Lung (tissue), 12 donors: ENCODE results near the gene CNTN5. TPM values are rescaled to one million over a fixed set of nuclear protein-coding genes. Genes with fewer than 3 reads are reported as not detected.

Source experiments
- ATAC-seq: fragments of 200-7000 bp; cut with Tn5 transposase; one replicate; pipeline ENCODE4 v1.9.1; 2020; ENCODE audit warnings: moderate number of reproducible peaks; ENCODE audit not compliant: insufficient read depth, low FRiP score
- DNase-seq, 3 donors: peaks; one replicate each; pipeline ENCODE4 v3.0.0-alpha.2; 2013 to 2017
- H3K27ac ChIP-seq, 2 donors: one replicate each; pipeline ENCODE4 v1.5.1; 2013; ENCODE audit warnings: mild to moderate bottlenecking in 2 of 2, moderate library complexity in 2 of 2, control low read depth in 1 of 2, inconsistent platforms in 1 of 2, low read depth in 1 of 2, low read length in 1 of 2
- H3K27me3 ChIP-seq, 3 donors: one replicate each; pipeline ENCODE4 v1.5.1; 2013; ENCODE audit warnings: low read length in 2 of 3; ENCODE audit not compliant: control insufficient read depth in 3 of 3, insufficient read depth in 3 of 3
- H3K36me3 ChIP-seq, 4 donors: one replicate each; pipeline ENCODE4 v1.5.1; 2013; ENCODE audit warnings: low read length in 4 of 4, mild to moderate bottlenecking in 1 of 4, moderate library complexity in 1 of 4; ENCODE audit not compliant: control insufficient read depth in 4 of 4, insufficient read depth in 4 of 4
- H3K4me1 ChIP-seq, 5 donors: one replicate each; pipeline ENCODE4 v1.5.1; 2013; ENCODE audit warnings: low read length in 5 of 5, mild to moderate bottlenecking in 2 of 5, moderate library complexity in 1 of 5; ENCODE audit not compliant: control insufficient read depth in 5 of 5, insufficient read depth in 5 of 5
- H3K4me3 ChIP-seq: one replicate; pipeline ENCODE4 v1.5.1; 2013; ENCODE audit warnings: mild to moderate bottlenecking, control low read depth, moderate library complexity
- H3K9ac ChIP-seq, 2 donors: one replicate each; pipeline ENCODE4 v1.5.1; 2013; ENCODE audit warnings: low read length in 2 of 2, control low read depth in 1 of 2; ENCODE audit not compliant: insufficient read depth in 1 of 2
- H3K9me3 ChIP-seq, 4 donors: one replicate each; pipeline ENCODE4 v1.5.1; 2013; ENCODE audit warnings: low read length in 3 of 4, mild to moderate bottlenecking in 1 of 4, moderate library complexity in 1 of 4; ENCODE audit not compliant: control insufficient read depth in 4 of 4, insufficient read depth in 3 of 4
- WGBS, 2 donors: extraction: QIAGEN DNeasy Blood & Tissue Kit; methylation state at CpG; one replicate each; pipeline ENCODE4 v1.1.7; 2013; 5-methylcytosine and 5-hydroxymethylcytosine counted together
- polyA plus RNA-seq, 2 donors: library from polyadenylated mRNA; stranded (reverse); fragments of 200-250 nt; gene quantifications; one replicate each; pipeline ENCODE4 v1.2.1, GENCODE V29; 2013
- total RNA-seq, 2 donors: library from RNA; depleted of rRNA in 1 of 2; stranded (reverse); fragments of >200 nt in 1 of 2; gene quantifications; one replicate each; pipeline ENCODE4 v1.2.1, GENCODE V29; 2014 to 2021
- TF ChIP-seq, protein P1 (sequence below): IDR thresholded peaks from 2 replicates; pipeline ENCODE4 v1.5.1; 2012; ENCODE audit warnings: mild to moderate bottlenecking; ENCODE audit errors: control extremely low read depth, extremely low read depth
- donor health status: control.
- donor health status: control.
- donor health status: Bipolar disorder and iron deficiency.
- donor health status: healthy.
- donor health status: DM: yes; HTN: yes; CAD: no.

CNTN5 gene
- total and polyA plus RNA-seq, 4 donors = 0.10 to 0.80 (median 0.44) TPM

DNA sequence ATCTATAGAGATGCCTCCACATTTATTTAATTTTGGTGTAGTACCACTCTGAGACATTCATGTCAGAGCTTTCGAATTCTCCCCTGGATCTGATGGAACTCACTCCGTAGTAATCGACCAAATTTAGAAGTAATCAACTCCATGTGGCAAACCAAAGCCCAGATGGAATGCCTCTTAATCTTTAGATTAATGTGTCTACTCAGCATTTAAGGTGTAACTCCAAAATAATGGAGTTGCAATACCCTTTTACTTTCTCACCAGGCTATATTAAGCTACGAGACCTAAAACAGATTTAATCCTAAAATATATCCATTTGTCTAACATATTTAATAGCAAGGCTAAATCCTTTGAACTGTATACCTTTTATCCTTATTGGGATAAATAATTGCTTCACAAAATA is 473.3 kb downstream of the CNTN5 start:
- TF ChIP-seq, protein P1, sequence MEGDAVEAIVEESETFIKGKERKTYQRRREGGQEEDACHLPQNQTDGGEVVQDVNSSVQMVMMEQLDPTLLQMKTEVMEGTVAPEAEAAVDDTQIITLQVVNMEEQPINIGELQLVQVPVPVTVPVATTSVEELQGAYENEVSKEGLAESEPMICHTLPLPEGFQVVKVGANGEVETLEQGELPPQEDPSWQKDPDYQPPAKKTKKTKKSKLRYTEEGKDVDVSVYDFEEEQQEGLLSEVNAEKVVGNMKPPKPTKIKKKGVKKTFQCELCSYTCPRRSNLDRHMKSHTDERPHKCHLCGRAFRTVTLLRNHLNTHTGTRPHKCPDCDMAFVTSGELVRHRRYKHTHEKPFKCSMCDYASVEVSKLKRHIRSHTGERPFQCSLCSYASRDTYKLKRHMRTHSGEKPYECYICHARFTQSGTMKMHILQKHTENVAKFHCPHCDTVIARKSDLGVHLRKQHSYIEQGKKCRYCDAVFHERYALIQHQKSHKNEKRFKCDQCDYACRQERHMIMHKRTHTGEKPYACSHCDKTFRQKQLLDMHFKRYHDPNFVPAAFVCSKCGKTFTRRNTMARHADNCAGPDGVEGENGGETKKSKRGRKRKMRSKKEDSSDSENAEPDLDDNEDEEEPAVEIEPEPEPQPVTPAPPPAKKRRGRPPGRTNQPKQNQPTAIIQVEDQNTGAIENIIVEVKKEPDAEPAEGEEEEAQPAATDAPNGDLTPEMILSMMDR = no peak
- no peak for ATAC-seq

DNA sequence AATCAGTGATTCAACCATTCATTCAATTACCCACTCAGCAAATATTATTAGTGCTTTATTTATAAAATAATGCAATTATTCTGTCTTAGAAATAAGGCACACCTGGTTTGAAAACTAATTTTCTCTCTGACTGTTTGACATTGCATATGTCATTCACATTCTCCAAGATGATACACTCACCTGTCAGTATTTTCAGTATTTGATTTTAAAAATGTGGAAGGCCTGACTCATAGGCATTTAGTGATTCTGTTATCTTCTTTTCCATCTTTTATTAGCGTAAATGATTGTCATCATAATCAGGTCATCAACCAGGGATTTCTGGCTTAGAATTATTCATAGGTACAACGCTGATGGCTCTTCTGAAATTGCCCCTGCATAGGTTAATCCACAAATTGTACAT is 480.9 kb downstream of the CNTN5 start:
- ATAC-seq (no peak), DNase-seq (no peak)
- Histone ChIP-seq H3K4me3 (no peak overlapping the region), H3K27me3 (no peaks in the 10 kb centered on the region), H3K27ac (no peak overlapping the region), H3K9ac (no peak overlapping the region), H3K36me3 (no peaks in the 10 kb centered on the region), H3K9me3 (no peaks in the 10 kb centered on the region), H3K4me1 (no peaks in the 10 kb centered on the region)
- TF ChIP-seq, protein P1 = no peak
- WGBS, 2 donors = 75 to 78% methylated on average over 2 of the region's 2 CpGs

More for the DNA sequence above, 473.3 kb downstream of the CNTN5 start:
- no peaks in the 10 kb centered on the region for H3K36me3 ChIP-seq
- H3K27ac ChIP-seq = no peak overlapping the region
- WGBS, 2 donors = 93 to 94% methylated on average over 4 of the region's 4 CpGs
- H3K4me1 ChIP-seq = no peaks in the 10 kb centered on the region
- DNase-seq = no peak
- no peaks in the 10 kb centered on the region for H3K9me3 ChIP-seq
- H3K9ac ChIP-seq = no peak overlapping the region
- no peak overlapping the region for H3K4me3 ChIP-seq
- H3K27me3 ChIP-seq = no peaks in the 10 kb centered on the region

DNA sequence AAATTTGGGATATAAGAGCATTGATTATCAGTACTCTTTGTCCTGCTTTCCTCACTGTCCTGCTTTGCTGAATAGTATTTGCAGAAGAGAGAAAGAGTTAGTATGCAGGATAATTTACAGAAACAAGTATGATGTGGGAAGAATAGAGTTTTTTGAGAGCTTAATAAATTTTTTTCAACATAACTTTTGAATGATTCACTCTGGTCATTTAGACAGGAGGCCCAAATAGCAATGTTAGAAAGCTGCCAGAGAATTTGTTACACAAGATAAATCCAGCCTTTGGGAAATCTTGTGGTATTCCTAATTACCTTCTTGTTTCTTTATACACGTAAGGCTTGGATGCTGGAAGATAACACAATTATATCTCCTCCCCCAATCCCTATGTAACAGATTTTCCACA is 484.6 kb downstream of the CNTN5 start:
- H3K9ac ChIP-seq = no peak overlapping the region
- no peaks in the 10 kb centered on the region for H3K4me1 ChIP-seq
- DNase-seq (no peak), ATAC-seq (no peak)
- no peak overlapping the region for H3K27ac ChIP-seq
- no peak overlapping the region for H3K4me3 ChIP-seq
- WGBS, 2 donors = 78 to 80% methylated on average over 1 of the region's 1 CpG
- no peaks in the 10 kb centered on the region for H3K27me3 ChIP-seq
- no peaks in the 10 kb centered on the region for H3K36me3 ChIP-seq
- TF ChIP-seq, protein P1 = no peak
- no peaks in the 10 kb centered on the region for H3K9me3 ChIP-seq

DNA sequence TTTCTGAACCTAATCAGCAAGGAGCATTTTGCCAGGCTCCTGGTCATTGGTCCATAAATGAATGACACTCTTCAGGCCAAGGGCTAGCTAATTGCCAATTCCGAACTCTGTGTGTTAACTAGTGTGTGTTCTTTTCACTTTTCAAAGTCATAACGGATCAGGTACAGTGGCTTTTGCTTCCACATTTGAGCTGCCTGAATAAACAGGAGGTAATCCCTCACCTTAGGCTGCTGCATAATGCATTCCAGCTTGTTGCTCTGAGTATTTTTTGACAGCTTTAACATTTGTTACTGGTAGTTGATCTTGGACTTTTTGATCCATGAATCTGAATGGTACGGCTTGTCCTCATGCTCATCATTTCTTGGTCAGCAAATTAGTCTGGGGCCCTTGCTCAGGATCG is 485.1 kb downstream of the CNTN5 start:
- WGBS, 2 donors = 81 to 85% methylated on average over 4 of the region's 4 CpGs

More for the DNA sequence above, 485.1 kb downstream of the CNTN5 start:
- no peak overlapping the region for H3K9ac ChIP-seq
- DNase-seq (no peak), ATAC-seq (no peak)
- no peaks in the 10 kb centered on the region for H3K27me3 ChIP-seq
- TF ChIP-seq, protein P1 = no peak
- no peaks in the 10 kb centered on the region for H3K36me3 ChIP-seq
- no peaks in the 10 kb centered on the region for H3K4me1 ChIP-seq
- H3K4me3 ChIP-seq = no peak overlapping the region
- no peaks in the 10 kb centered on the region for H3K9me3 ChIP-seq
- no peak overlapping the region for H3K27ac ChIP-seq
